Neutrophil (primary cell): ENCODE data around the gene DDX6.

Experiments
- H3K27ac ChIP-seq: fragments of 200-600 bp; sonication (generic); 2 replicates; pipeline ENCODE4 v1.5.1; 2016; ENCODE audit warnings: mild to moderate bottlenecking, moderate library complexity
- H3K27me3 ChIP-seq: fragments of 200-600 bp; sonication (generic); 2 replicates; pipeline ENCODE4 v1.6.0; 2016; ENCODE audit warnings: mild to moderate bottlenecking
- H3K36me3 ChIP-seq: fragments of 200-600 bp; sonication (generic); 2 replicates; pipeline ENCODE4 v1.5.1; 2017
- H3K4me1 ChIP-seq, 2 experiments: fragments of 200-600 bp in 1 of 2; sonication (generic) in 1 of 2; 1 replicate in 1 of 2; 2 replicates in 1 of 2; pipeline versions ENCODE4 v1.5.1 to v1.6.1; 2013 to 2016; ENCODE audit warnings: low read depth in 1 of 2, low read length in 1 of 2, mild to moderate bottlenecking in 1 of 2, moderate library complexity in 1 of 2; ENCODE audit not compliant: control insufficient read depth in 1 of 2, insufficient read depth in 1 of 2
- H3K4me3 ChIP-seq, 2 experiments: fragments of 200-600 bp in 1 of 2; sonication (generic) in 1 of 2; 1 replicate in 1 of 2; 2 replicates in 1 of 2; pipeline ENCODE4 v1.5.1; 2013 to 2016; ENCODE audit warnings: low read depth in 1 of 2, low read length in 1 of 2, mild to moderate bottlenecking in 1 of 2, moderate library complexity in 1 of 2
- H3K9me3 ChIP-seq: fragments of 200-600 bp; sonication (generic); 2 replicates; pipeline ENCODE4 v1.5.1; 2016
- TF ChIP-seq, protein P1 (sequence below): fragments of 200-600 bp; sonication (generic); IDR thresholded peaks from 2 replicates; pipeline ENCODE4 v1.5.1; 2016; ENCODE audit warnings: antibody characterized with exemption

The DDX6 gene

DNA sequence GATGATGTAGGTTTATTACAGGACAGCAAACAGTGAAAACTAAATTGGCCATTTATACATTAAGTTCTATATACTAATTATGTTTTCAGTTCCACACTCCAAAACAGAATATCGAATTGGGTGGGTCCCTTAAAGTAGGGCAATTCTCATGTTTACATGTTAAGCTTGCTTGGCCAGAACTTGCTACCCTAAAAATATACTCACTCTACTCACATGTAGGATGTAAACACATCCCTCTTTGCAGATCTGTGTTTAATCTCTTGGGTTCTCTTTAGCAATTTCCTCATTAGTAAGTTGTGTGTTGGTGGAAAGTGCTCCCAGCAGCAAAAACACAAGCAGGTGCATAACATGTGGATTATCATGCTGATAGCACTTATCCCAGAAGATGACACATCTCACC is 22.6 kb upstream of the DDX6 start:
- no peaks in the 10 kb centered on the region for H3K9me3 ChIP-seq
- H3K4me1 ChIP-seq = no peaks in the 10 kb centered on the region
- no peaks in the 10 kb centered on the region for H3K27me3 ChIP-seq
- TF ChIP-seq, protein P1, sequence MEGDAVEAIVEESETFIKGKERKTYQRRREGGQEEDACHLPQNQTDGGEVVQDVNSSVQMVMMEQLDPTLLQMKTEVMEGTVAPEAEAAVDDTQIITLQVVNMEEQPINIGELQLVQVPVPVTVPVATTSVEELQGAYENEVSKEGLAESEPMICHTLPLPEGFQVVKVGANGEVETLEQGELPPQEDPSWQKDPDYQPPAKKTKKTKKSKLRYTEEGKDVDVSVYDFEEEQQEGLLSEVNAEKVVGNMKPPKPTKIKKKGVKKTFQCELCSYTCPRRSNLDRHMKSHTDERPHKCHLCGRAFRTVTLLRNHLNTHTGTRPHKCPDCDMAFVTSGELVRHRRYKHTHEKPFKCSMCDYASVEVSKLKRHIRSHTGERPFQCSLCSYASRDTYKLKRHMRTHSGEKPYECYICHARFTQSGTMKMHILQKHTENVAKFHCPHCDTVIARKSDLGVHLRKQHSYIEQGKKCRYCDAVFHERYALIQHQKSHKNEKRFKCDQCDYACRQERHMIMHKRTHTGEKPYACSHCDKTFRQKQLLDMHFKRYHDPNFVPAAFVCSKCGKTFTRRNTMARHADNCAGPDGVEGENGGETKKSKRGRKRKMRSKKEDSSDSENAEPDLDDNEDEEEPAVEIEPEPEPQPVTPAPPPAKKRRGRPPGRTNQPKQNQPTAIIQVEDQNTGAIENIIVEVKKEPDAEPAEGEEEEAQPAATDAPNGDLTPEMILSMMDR = no peak
- H3K36me3 ChIP-seq = no peaks in the 10 kb centered on the region
- H3K4me3 ChIP-seq = no peak overlapping the region
- H3K27ac ChIP-seq = no peak overlapping the region

DNA sequence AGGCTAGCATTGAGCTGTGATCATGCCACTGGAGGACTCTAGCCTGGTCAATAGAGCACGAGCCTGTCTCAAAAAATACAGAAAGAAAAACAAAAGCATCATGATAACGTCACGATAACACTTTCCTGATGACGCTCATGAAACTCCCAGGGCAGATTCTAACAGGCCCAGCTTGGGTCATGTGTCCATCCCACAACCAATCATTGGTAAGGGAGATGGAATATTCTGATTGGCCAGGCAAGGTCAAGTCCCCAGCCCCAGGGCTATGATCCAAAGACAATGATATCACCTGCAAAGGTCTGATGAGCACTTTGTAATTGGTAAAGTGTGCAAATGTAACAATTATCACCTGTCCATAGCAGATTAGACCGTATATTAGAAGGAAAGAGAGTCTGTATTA is 21.5 kb upstream of the DDX6 start:
- Histone ChIP-seq H3K9me3 (no peaks in the 10 kb centered on the region), H3K36me3 (no peaks in the 10 kb centered on the region), H3K4me1 (no peaks in the 10 kb centered on the region), H3K27ac (no peak overlapping the region), H3K27me3 (no peaks in the 10 kb centered on the region), H3K4me3 (no peak overlapping the region)
- TF ChIP-seq, protein P1 = no peak

DNA sequence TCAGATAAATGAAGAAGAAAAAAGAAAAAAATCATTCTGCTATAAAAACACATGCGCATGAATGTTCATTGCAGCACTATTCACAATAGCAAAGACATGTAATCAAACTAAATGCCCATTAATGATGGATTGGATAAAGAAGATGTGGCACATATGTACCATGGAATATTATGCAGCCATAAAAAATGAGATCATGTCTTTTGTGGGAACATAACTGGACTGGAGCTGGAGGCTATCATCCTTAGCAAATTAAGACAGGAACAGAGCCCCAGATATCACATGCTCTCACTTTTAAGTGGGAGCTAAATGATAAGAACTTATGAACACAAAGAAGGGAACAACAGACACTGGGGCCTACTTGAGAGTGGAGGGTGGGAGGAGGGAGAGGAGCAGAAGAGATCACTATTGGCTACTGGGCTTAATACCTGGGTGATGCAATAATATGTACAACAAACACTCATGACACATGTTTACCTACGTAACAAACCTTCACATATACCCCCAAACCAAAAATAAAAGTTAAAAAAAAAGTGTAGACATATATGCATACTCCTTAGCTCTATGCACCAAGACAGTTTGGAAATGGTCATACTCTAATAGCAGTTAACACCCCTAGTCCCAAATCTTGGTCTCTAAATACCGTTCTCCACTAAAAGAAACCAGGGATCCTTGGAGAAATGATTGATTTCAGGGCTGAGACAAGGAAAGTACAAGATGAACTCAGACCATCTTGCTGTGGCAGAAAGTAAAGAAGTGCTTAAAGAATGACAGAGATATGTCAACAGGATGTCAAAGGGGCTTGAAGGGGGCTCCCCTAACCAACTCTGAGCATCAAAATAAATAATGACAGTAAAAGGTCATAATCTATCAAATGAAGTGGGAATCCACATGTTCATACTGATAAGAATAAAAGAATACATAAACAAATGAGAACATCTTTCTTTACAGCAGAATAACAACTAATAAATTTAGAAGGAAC is 17.1 kb upstream of the DDX6 start:
- Histone ChIP-seq H3K27me3 (peaks cover 6% of the 10 kb centered on the region), H3K27ac (no peak overlapping the region), H3K4me3 (no peak overlapping the region), H3K9me3 (no peaks in the 10 kb centered on the region), H3K36me3 (no peaks in the 10 kb centered on the region), H3K4me1 (no peaks in the 10 kb centered on the region)
- TF ChIP-seq, protein P1 = no peak

DNA sequence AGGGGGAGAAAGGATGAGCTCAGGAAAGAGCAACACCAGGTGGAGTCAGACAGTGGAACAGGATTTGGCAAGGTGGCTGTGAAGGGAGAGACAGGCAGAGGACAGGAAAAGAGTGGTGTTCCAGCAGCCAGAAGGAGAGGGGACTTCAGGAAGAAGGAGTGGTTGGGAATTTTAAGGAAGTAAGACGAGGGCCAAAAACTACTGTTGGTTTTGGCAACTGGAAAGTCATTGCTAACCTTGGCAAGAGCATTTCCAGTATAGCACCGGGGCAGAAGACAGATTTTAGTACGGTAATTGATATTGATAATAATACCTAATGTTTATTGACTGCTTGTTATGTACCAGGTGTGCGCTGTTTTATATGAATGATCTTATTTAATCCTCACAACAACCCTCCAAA is 15.4 kb upstream of the DDX6 start:
- Histone ChIP-seq H3K27ac (no peak overlapping the region), H3K4me3 (no peak overlapping the region), H3K27me3 (peaks cover 6% of the 10 kb centered on the region), H3K36me3 (no peaks in the 10 kb centered on the region), H3K9me3 (no peaks in the 10 kb centered on the region), H3K4me1 (no peaks in the 10 kb centered on the region)
- TF ChIP-seq, protein P1 = no peak

DNA sequence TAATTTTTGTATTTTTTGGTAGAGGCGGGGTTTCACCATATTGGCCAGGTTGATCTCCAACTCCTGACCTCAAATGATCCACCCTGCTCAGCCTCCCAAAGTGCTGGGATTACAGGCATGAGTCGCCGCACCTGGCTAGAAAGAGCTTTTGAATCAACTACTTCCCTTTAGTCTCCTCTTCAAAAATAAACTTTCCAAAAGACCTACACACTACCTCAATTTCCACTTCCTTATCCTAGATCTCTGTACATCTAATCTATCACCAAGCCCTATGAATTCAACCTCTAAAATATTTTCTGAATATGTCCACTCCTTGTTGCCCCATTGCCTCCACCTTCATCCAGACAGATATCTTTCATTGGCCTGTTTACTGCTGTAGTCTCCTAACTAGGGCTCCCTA is 13.1 kb upstream of the DDX6 start:
- Histone ChIP-seq H3K9me3 (no peaks in the 10 kb centered on the region), H3K27me3 (peaks cover 10% of the 10 kb centered on the region), H3K4me1 (no peaks in the 10 kb centered on the region), H3K27ac (no peak overlapping the region), H3K36me3 (no peaks in the 10 kb centered on the region), H3K4me3 (no peak overlapping the region)
- TF ChIP-seq, protein P1 = no peak
